Panc1 (cell line): ENCODE measurements around the gene SCD.

ENCODE experiments used
- POLR2AphosphoS5 ChIP-seq: IDR thresholded peaks from 2 replicates; pipeline ENCODE4 v1.6.1; 2012; ENCODE audit warnings: mild to moderate bottlenecking, low read depth, low read length, moderate library complexity
- SIN3A ChIP-seq: IDR thresholded peaks from 2 replicates; pipeline ENCODE4 v1.6.1; 2012; ENCODE audit warnings: low read depth, mild to moderate bottlenecking, low read length, moderate library complexity, borderline replicate concordance; ENCODE audit not compliant: insufficient read depth
- TCF7L2 ChIP-seq: IDR thresholded peaks from 2 replicates; pipeline ENCODE4 v1.6.1; 2011; ENCODE audit warnings: mild to moderate bottlenecking, low read depth, low read length, inconsistent platforms
- TF ChIP-seq, protein P1 (sequence below): fragments of 450-650 bp; IDR thresholded peaks from 2 replicates; pipeline ENCODE4 v1.5.1; 2017; ENCODE audit warnings: mild to moderate bottlenecking

DNA sequence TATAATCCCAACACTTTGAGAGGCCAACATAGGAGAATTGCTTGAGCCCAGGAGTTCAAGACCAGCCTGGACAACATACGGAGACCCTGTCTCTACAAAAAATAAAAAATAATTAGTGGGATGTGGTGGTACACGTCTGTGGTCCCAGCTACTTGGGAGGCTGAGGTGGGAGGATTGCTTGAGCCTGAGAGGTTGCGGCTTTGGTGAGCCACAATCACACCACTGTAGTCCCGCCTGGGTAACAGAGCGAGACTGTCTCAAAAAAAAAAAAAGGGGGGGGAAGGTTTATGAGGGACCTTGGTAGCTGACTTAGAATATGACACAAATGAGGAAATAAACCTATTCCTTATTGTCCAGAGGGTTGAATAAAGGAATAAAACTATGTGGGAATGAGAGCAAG, 30.8 kb downstream of the SCD start:
- TF ChIP-seq, protein P1, sequence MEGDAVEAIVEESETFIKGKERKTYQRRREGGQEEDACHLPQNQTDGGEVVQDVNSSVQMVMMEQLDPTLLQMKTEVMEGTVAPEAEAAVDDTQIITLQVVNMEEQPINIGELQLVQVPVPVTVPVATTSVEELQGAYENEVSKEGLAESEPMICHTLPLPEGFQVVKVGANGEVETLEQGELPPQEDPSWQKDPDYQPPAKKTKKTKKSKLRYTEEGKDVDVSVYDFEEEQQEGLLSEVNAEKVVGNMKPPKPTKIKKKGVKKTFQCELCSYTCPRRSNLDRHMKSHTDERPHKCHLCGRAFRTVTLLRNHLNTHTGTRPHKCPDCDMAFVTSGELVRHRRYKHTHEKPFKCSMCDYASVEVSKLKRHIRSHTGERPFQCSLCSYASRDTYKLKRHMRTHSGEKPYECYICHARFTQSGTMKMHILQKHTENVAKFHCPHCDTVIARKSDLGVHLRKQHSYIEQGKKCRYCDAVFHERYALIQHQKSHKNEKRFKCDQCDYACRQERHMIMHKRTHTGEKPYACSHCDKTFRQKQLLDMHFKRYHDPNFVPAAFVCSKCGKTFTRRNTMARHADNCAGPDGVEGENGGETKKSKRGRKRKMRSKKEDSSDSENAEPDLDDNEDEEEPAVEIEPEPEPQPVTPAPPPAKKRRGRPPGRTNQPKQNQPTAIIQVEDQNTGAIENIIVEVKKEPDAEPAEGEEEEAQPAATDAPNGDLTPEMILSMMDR, result no peak
- TF ChIP-seq SIN3A (no peak), POLR2AphosphoS5 (no peak), TCF7L2 (no peak)
